ENCODE results near the gene CRTC2. TPM values are rescaled to one million over a fixed set of nuclear protein-coding genes. Genes with fewer than 3 reads are reported as not detected.
A peak's percentile ranks its signal among the peaks of the same experiment; 100 is the strongest.

The CRTC2 gene
- total RNA-seq, 3 donors from 2014 or later = 16.2 to 19.7 (median 19.0) TPM

GRCh38 chr1:153960206-153960605 lies 1.8 kb upstream of the CRTC2 start:
- TF ChIP-seq, protein P1, sequence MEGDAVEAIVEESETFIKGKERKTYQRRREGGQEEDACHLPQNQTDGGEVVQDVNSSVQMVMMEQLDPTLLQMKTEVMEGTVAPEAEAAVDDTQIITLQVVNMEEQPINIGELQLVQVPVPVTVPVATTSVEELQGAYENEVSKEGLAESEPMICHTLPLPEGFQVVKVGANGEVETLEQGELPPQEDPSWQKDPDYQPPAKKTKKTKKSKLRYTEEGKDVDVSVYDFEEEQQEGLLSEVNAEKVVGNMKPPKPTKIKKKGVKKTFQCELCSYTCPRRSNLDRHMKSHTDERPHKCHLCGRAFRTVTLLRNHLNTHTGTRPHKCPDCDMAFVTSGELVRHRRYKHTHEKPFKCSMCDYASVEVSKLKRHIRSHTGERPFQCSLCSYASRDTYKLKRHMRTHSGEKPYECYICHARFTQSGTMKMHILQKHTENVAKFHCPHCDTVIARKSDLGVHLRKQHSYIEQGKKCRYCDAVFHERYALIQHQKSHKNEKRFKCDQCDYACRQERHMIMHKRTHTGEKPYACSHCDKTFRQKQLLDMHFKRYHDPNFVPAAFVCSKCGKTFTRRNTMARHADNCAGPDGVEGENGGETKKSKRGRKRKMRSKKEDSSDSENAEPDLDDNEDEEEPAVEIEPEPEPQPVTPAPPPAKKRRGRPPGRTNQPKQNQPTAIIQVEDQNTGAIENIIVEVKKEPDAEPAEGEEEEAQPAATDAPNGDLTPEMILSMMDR (IDR thresholded peaks at IDR 0.05) = no peak
- TF ChIP-seq POLR2A (IDR thresholded peaks at IDR 0.05) (no peak), POLR2AphosphoS5 (IDR thresholded peaks at IDR 0.05) (no peak)
- H3K4me3 ChIP-seq = no peak overlapping the region
- H3K27ac ChIP-seq = peak overlapping the region; percentile 91 to 95
- H3K4me1 ChIP-seq = peaks cover 10 to 17% of the 10 kb centered on the region in 2 donors
- no peaks in the 10 kb centered on the region for H3K27me3 ChIP-seq
- H3K9me3 ChIP-seq = no peaks in the 10 kb centered on the region
- intact Hi-C loops (cut with DNase I; ENCODE audit: low total_unique reads) = no loop called here
- DNase-seq (ENCODE audit: low spot score in 2 of 2) = no peak
- no peaks in the 10 kb centered on the region for H3K36me3 ChIP-seq

DNA sequence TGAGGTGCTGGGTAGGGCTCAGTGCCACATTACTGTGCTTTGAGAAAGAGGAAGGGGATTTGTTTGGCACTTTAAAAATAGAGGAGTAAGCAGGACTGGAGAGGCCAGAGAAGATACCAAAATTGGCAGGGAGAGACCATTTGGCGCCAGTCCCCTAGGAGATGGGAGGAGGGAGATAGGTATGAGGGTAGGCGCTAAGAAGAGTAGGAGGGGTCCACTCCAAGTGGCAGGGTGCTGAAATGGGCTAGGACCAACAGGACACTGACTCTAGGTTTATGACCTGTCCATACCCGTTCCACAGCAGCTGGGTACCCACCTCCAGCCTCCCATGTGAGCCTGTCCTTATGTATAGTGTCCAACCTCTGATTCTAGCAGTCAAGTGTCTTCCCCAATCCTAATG lies 1.0 kb upstream of the CRTC2 start:
- no peak overlapping the region for H3K4me3 ChIP-seq
- no peaks in the 10 kb centered on the region for H3K9me3 ChIP-seq
- peaks cover 10 to 17% of the 10 kb centered on the region in 2 donors for H3K4me1 ChIP-seq
- H3K36me3 ChIP-seq = no peaks in the 10 kb centered on the region
- intact Hi-C loops (cut with DNase I; ENCODE audit: low total_unique reads) = no loop called here
- TF ChIP-seq, protein P1 (IDR thresholded peaks at IDR 0.05) = no peak
- TF ChIP-seq POLR2AphosphoS5 (IDR thresholded peaks at IDR 0.05) = no peak
- TF ChIP-seq POLR2A (IDR thresholded peaks at IDR 0.05) = no peak
- H3K27ac ChIP-seq = peak overlapping the region; percentile 91 to 95
- no peaks in the 10 kb centered on the region for H3K27me3 ChIP-seq
- no peak for DNase-seq (ENCODE audit: low spot score in 2 of 2)

GRCh38 chr1:153958961-153959260 lies 499 bp upstream of the CRTC2 start:
- no peaks in the 10 kb centered on the region for H3K36me3 ChIP-seq
- no peaks in the 10 kb centered on the region for H3K9me3 ChIP-seq
- TF ChIP-seq, protein P1 (IDR thresholded peaks at IDR 0.05) = no peak
- TF ChIP-seq POLR2A (IDR thresholded peaks at IDR 0.05) (no peak), POLR2AphosphoS5 (IDR thresholded peaks at IDR 0.05) (no peak)
- peaks cover 10 to 17% of the 10 kb centered on the region in 2 donors for H3K4me1 ChIP-seq
- intact Hi-C loops (cut with DNase I; ENCODE audit: low total_unique reads) = no loop called here
- H3K27ac ChIP-seq = peak overlapping the region; percentile 91 to 95
- no peaks in the 10 kb centered on the region for H3K27me3 ChIP-seq
- DNase-seq (ENCODE audit: low spot score in 2 of 2) = no peak
- H3K4me3 ChIP-seq = peak overlapping the region; percentile 93 to 95 (median 94)

DNA sequence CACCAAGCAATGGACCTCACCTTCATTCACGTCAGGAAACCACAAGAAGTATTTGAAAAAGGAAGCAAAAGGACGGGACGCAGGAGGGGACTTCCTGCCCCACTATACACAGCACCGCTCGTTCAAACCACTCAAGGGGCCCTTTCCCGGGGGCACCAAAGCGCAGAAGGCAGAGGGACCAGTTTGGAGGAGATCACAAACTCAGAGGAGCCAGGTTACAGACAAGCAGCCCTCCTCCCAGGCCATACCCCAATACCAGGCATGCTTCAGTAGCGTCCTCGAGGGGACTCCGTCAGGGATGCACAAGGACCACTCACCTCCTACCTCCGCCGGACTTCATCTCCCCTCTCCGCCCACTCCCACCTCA lies 685 bp downstream of the CRTC2 start:
- Histone ChIP-seq H3K4me1 (peaks cover 10 to 17% of the 10 kb centered on the region in 2 donors), H3K4me3 (peak overlapping the region; percentile 93 to 95 (median 94)), H3K27ac (peak overlapping the region; percentile 91 to 95), H3K36me3 (no peaks in the 10 kb centered on the region), H3K9me3 (no peaks in the 10 kb centered on the region), H3K27me3 (no peaks in the 10 kb centered on the region)
- intact Hi-C loops (cut with DNase I; ENCODE audit: low total_unique reads) = no loop called here
- TF ChIP-seq, protein P1 (IDR thresholded peaks at IDR 0.05) = no peak
- TF ChIP-seq POLR2A (IDR thresholded peaks at IDR 0.05) (no peak), POLR2AphosphoS5 (IDR thresholded peaks at IDR 0.05) (no peak)
- no peak for DNase-seq (ENCODE audit: low spot score in 2 of 2)

DNA sequence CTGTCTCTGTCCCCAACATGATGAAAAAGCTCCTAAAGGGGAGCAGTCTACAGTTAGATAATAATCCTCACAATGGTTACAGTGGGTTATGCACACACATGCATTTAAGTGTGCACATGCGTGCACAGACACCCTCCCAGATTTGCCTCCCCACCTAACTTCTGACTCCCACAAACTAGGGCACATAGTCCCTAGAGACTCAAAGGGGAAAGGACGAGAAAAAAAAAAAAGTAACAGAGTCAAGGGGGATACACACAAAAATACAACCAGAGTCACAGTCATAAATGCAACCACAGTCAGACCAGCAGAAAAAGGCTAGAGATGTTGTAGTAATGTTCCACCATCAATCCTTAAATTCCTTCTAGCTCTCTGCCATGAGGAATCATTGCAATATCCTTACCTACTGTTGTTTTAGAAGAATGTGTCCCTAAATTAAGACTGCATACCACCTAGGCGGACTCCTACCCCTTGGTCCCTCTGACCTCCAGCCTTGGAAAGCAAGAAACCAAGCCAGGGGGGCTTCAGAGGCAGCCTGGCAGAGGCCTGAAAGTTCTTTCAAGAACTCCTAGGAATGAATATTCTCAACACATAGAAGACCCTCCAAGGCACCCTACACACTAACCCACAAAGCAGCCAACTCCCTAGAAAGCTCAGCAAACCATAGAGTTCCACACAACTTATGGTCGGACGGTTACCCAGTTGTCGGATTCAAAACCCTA lies 1.3 kb downstream of the CRTC2 start:
- Histone ChIP-seq H3K9me3 (no peaks in the 10 kb centered on the region), H3K27ac (peak overlapping the region; percentile 91 to 95), H3K36me3 (peaks cover 5% of the 10 kb centered on the region), H3K27me3 (no peaks in the 10 kb centered on the region), H3K4me3 (peak overlapping the region; percentile 93 to 95 (median 94)), H3K4me1 (peaks cover 10 to 17% of the 10 kb centered on the region in 2 donors)
- no peak for TF ChIP-seq POLR2AphosphoS5 (IDR thresholded peaks at IDR 0.05)
- TF ChIP-seq POLR2A (IDR thresholded peaks at IDR 0.05) = no peak
- TF ChIP-seq, protein P1 (IDR thresholded peaks at IDR 0.05) = no peak
- intact Hi-C loops (cut with DNase I; ENCODE audit: low total_unique reads) = no loop called here
- DNase-seq (ENCODE audit: low spot score in 2 of 2) = no peak

All from breast epithelium (tissue), 4 donors.